ENCODE results near the gene BAIAP2.
"Not testable (repeated sequence)": the region's sequence is repeated elsewhere in the genome, so short reads cannot be mapped to it uniquely, and the experiment has no call there.

The BAIAP2 gene

GRCh38 chr17:81129711-81130367 lies 94.9 kb downstream of the BAIAP2 start:
- no peak for DNase-seq

DNA sequence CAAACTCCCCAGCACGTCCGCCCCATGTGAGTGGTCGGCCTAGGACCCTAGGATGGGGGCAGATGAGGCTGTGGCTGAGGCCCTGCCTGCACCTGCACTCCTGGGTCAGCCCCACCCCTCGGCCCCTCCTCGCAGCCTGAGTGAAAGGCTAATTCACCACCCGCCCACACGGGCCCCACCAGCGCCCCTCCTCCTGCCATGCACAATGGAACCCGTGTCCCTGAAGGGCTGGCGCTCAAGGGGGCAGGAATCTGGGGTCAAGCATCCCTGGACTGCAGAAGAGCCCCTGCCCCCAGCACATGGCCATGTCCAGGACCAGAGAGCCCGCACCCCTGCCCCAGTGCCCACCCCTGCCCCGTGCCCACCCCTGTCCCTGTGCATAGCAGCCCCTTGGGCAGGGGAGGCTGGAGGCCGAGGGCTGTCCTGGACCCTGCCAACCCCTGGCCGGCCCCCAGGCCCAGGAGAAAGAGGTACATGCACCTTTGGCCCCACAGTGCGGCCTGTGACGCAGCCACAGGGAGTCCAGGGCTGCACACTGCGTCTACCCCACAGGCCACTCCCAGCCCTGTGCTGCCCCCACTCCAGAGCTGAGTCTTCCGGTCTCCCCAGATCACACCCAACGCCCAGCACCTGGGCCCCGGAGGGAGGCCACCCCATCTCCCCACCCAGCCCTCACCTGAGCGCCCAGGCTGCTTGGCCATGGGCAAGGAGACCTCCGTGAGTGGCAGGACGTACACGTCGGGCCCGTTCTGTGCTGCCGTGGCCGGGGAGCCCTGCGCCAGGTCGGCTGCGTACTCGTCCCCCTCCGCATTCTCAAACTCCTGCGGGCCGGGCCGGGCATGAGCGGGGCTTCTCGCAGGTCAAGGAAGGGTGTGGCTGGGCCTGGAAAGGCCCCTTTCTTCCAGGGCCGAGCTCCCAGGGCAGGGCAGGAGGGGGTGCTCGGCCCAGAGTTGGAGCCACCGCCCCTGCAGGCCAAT lies 95.7 kb downstream of the BAIAP2 start:
- DNase-seq, result no peak

DNA sequence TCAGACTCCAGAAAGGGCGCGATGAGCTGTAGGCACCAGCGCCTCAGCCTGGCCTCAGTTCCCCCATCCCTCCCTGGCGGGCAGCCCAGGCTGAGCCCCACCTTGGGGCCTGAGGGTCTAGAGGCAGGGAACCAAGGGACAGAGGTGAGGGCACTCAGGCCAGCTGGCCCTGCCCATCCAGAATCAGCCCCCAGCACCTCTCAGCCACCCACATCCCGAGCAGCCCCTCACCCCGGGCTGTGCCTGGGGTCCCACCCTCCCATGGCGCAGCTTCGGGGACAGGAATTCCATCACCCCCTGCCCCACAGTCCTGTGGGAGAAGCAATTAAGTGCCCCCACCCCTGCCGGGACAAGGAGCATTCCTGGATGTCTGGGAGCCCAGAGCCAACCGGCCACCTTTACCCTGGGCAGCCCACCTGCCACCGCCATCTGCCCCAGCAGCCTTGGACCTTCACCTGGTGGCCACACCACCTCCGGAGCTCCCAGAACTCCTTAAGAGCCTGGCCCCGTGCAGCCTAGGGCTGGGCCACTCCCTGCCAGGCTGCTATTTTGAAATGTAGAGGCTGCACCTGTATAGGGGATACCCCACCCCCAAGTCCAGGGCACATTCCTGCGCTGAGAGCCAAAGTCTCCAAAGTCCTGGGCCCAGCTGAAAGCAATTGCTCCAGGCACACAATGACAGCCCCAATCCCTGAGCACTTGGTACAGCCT lies 96.7 kb downstream of the BAIAP2 start:
- no peak for DNase-seq

GRCh38 chr17:81132197-81132540 lies 97.2 kb downstream of the BAIAP2 start:
- DNase-seq, result peak; percentile 23

DNA sequence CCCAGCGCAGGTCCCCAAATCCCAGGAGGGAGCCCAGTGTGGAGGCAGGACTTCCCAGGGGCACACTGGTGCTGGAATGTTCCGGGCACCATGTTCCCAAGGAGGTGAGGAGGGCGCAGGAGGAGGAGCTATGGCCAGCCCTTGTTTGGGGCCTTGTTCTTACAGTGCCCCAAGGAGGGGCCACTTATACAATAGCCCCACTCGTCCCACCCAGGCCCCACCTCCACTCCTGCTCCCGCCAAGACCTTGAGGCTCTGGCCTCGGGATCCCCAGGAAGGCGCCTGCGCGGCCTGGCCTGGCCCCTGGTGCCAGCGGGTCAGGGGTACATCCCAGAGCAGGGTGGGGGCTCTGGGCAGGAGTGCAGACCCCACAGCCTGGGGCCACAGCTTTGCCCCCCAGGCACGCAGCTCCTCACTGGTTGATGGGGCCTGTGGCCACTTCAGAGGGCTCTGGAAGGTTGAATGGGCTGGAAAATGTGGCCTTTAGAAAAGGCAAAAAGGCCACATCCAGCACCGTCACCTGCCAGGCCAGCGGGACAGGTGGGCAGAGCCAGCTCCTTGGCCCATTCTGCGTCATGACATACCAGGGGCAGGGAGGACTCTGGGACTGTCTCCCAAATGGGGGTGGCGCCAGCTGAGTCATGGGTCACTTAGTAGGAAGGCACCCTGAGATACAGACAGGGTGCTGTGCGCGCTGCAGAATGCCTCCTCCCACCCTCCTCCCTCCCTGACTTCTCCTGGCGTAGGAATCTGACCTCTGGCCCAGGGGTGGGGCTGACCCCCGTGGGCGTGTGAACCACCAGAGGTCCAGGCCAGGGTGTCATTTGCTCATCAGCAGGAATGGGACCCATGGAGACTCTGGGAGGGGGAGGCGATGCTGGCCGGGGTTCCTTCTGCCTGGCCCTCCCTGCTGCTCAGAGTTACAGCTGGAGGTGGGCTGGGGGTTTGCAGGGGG lies 98.1 kb downstream of the BAIAP2 start:
- no peak for DNase-seq

GRCh38 chr17:81134064-81134781 lies 99.3 kb downstream of the BAIAP2 start:
- no peak for DNase-seq

GRCh38 chr17:81135505-81136278 lies 100.7 kb downstream of the BAIAP2 start:
- DNase-seq, result peak; percentile 30

GRCh38 chr17:81136366-81136765 lies 101.4 kb downstream of the BAIAP2 start:
- DNase-seq, result no peak

GRCh38 chr17:81137248-81137647 lies 102.3 kb downstream of the BAIAP2 start:
- DNase-seq, result no peak

DNA sequence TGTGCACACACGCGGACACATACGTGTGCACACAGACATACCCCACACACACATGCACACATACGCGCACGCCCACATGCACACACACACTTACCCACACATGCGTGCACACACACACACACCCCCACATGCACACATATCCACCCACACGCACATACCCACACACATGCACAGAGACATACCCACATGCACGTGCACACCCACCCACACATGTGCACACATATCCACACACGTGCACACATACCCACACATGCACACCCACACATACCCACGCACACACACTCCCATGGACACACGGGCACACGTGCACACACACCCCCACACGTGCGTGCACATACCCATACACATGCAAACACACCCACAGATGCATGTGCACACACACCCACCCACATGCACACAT lies 103.1 kb downstream of the BAIAP2 start:
- no peak for DNase-seq

DNA sequence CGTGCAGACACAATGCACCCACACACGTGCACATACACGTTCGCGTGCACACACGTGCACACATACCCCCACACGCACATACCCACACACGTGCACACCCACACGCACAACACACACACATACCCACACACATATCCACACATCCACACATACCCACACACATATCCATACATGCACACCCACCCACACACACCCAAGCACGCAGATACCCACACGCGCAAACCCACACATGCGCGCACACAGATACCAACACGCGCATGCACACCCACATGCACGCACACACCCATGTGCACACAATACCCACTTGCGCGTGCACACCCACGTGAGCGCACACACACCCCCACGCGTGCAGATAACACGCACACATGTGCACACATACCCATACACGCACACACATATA lies 103.5 kb downstream of the BAIAP2 start:
- no peak for DNase-seq

DNA sequence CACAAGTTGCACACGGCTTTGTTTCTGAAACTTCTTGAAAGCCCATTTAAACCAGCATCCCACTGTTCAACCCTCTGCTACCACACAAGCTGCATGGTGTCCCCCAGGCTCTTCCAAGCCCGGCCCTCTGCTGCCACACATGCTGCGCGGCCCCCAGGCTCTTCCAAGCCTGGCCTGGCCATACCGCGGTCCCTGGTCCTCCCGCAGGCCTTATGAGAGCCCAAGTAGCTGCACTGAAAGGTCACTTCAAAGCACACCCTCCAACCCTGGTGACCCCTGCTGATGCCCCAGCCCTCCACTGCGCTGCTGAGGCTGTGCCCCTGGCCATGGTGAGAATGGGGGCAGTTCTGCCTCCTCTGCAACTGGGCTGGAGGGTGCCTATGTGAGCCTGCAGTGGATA lies 104.5 kb downstream of the BAIAP2 start:
- no peak for DNase-seq

DNA sequence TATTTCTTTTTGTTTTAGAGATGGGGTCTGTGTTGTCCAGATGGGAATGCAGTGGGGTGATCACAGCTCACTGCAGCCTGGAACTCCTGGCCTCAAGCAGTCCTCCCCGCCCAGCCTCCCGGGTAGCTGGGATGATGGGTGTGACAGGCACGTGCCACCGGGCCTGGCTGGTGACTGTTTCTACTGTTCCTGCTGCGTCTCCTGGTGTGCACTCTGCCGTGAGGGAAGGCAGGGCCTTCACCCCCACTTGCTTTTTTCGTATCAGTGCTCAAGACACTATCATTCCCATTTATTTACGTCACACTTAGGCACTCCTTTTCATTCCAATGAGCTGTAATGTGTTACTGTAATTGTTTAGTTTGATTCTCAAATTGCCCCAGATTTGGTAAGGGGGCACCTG lies 105.1 kb downstream of the BAIAP2 start:
- DNase-seq, result no peak

DNA sequence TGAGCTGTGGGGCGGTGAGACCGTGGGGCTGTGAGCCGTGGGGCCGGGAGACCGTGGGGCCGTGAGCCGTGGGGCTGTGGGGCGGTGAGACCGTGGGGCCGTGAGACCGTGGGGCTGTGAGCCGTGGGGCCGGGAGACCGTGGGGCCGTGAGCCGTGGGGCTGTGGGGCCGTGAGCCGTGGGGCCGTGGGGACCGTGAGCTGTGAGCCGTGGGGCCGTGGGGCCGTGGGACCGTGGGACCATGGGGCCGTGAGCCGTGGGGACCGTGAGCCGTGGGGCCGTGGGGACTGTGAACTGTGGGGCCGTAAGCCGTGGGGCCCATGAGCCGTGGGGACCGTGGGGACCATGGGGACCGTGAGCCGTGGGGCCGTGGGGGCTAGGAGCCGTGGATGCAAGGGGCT lies 105.7 kb downstream of the BAIAP2 start:
- DNase-seq, result no peak

GRCh38 chr17:81142301-81143199 lies 107.6 kb downstream of the BAIAP2 start:
- peak; percentile 53 for DNase-seq

- DNase-seq, result no peak
Observed at GRCh38 chr17:81143200-81143527, 108.2 kb downstream of the BAIAP2 start.

GRCh38 chr17:81143717-81144422 lies 108.9 kb downstream of the BAIAP2 start:
- DNase-seq, result no peak

DNA sequence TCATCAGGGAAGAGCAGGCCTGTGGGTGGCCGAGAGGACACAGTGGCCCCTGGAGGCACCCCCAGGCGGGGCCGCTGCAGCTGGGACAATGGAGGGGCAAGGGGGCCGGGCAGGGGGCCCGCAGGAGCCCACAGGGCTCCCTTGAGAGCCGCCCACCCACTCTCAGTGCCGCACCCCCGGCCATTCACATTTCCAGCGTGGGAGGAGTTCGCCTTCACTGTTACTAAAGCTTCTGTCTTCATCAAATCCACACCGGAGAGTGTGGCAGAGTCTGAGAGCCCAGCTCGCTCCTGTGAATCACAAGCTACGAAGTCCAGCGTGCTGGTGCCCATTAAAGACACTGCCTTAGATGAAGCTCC lies 109.5 kb downstream of the BAIAP2 start:
- DNase-seq, result no peak

- DNase-seq, result not testable (repeated sequence)
Observed at GRCh38 chr17:81146208-81146607, 111.3 kb downstream of the BAIAP2 start.
